H54 (cell line): ENCODE data around the gene MEGF11.

Source experiments
- DNase-seq: peaks from one replicate; pipeline ENCODE4 v3.0.0; 2011; ENCODE audit warnings: low spot score, mixed read lengths; ENCODE audit not compliant: insufficient read length
- FAIRE-seq: peaks from 3 replicates; lab custom pipeline; 2011; peaks lifted over from hg19 to GRCh38; lab: Jason Lieb, UNC
- POLR2A ChIP-seq: IDR thresholded peaks from 2 replicates; pipeline ENCODE4 v1.6.1; 2011; ENCODE audit warnings: low read depth, mild to moderate bottlenecking, low read length

Gene MEGF11

DNA sequence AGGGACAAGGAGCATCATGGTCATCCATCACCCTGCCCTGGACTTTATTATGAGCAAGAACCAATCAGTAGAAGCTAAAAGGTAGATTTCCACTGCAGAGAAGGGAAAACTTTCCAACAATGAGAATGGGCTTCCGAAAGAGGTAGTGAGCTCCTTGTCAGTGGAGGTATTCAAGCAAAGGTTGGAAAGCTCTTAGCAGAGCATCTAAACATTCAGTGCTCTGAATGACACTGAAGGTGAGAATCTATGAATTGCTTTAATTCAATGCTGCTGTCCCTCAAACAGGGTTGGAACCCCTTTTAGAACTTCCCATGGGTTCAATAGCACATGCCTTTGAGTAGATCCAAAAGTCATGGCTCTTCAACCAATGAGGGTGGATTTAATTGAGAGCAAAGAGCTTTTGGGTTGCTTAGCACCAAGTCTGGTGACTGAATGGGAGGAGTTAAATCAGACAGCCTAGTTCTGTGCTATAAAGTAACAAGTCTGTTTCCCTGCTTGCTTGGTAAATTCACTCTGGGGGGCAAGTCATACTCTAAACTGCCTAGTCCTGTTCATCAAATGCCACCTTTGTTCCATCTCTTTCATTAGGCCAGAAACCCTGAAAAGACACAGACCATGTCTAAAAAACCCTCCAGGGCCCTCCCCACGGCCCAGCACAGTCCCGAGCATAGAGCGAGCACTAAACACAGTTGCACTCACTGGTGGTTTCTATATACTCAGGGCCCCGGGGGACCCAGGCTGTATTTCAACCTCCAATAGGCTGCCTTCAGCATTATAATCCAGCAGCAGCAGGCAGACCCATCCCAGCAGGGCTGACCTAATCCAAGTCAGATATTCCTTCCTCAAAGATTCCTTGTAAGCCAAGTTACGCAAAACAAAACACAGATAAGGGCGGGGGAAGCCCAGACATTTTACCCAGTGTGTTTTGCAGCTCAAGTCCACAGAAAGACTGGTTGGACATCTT, 161.2 kb downstream of the MEGF11 start:
- FAIRE-seq (no peak), DNase-seq (no peak)
- TF ChIP-seq POLR2A: no peak

DNA sequence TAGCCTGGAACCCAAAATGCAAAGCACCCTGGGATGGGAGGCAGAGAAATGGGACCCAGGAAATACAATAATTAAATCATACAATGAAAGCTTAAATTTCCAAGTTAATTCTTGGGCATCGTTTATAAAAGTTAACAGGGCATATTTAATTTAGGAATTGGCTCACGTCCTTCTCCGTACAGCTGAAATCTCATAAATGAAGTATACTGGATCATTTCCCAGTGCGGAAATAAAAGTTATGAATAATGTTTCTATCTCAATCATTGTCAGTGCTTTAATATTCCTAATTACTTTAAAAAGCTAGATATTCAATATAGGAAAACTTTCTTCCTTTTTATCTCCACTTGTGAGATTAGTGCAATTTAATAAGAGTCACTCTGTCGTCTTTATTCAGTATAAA, 164.0 kb downstream of the MEGF11 start:
- FAIRE-seq (no peak), DNase-seq (no peak)
- TF ChIP-seq POLR2A: no peak

DNA sequence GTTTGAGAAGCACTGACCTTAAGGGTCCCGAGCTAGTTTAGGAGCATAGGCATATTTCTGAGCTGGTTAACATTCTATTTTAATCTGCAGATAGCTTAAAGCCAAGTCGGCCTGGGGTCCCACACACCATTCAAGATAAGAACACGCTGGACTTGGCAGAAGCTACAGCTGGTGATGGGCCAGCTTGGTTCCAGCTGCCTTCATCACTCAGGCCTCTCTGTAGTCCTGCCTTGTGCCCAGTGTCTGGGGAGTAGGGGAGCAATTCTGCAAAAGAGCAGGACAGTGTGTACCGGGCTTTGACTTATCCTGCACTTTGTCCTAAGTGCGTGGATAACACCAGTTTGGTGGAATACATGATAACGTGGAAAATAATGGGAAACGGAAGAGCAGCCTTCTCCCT, 164.5 kb downstream of the MEGF11 start:
- no peak for TF ChIP-seq POLR2A
- FAIRE-seq: no peak
- DNase-seq: no peak

DNA sequence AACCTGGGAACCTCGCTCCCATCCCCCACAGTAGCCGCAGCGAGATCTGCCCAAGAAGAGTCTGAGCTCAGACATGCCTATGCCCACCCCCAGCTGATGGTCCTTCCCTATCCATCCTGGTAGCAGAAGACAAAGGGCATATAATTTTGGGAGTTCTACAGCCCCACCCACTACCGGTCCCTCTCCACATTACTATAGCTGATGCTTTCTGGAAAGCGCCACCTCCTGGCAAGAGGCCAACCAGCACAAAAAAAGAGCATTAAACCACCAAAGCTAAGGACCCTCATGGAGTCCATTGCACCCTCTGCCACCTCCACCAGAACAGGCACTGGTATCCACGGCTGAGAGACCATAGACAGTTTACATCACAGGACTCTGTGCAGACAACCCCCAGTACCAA, 168.4 kb downstream of the MEGF11 start:
- TF ChIP-seq POLR2A: no peak
- no peak for DNase-seq
- FAIRE-seq: no peak

DNA sequence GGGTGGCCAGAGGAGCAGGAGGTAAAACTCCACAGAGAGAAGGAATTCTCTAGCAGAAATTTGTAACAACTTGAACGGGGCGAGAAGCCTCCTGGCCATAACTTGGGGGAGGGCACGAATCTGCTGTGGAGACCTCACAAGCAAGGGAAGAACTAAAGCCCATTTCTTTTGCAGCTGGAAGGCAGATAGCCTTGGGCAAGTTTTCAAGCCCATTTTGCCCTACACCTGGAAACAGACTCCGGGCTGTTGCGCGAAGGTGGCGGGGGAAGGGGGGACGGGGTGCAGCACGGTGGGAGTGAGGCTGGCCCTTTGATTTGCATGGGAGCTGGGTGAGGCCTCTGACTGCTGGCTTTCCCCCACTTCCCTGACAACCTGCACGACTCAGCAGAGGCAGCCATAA, 168.8 kb downstream of the MEGF11 start:
- DNase-seq (no peak), FAIRE-seq (no peak)
- no peak for TF ChIP-seq POLR2A

DNA sequence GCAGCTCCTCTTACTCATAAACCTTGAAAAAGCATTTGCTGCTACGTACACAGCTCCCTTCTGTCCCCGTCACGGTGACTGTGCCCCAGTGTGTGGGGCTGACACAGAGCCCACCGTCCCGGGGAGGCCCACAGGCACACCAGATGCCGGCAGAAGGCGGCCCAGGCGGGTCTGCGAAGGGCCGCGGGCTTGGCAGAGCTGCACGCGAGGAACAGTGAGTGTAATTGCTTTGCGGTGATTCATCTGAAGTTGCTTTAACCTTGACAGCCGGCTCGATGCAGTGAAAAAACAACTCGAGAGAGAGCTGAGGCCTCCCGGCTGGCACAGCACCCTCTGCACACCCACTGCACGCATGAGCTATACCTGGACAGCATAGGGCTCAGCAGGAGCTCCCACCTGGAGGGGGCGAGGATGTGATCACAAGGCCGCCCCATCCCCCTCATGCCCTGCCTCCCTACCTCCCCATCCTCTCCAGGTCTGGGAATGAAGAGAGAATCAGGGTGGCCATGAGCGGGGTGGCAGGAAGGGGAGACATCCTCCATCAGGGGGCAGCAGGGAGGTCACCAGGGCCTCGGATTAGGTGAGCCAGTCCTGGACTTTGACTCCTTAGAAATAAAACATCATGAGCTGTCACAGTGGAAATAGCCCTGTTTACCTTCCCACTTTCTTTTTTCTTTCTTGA, 172.7 kb downstream of the MEGF11 start:
- FAIRE-seq: no peak
- peak; percentile 60 for DNase-seq

DNA sequence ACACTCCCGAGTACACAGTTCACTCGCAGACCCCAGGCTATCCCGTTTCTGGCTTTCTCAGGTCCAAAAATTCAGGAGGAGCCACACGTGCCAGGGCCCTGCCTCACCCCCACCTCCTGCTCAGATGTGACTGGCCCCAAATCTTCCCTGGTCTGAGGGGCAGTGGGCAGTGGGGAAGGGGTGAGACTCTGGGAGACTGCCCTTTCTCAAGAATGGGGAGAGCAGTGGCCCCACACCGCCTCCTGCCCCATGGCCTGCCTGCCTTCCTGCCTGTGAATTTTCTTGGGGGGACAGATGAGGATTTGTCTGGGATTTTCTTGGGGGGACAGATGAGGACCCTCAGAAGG, 174.6 kb downstream of the MEGF11 start:
- no peak for TF ChIP-seq POLR2A
- no peak for FAIRE-seq
- DNase-seq: no peak

More for the DNA sequence above, 172.7 kb downstream of the MEGF11 start:
- TF ChIP-seq POLR2A: no peak

DNA sequence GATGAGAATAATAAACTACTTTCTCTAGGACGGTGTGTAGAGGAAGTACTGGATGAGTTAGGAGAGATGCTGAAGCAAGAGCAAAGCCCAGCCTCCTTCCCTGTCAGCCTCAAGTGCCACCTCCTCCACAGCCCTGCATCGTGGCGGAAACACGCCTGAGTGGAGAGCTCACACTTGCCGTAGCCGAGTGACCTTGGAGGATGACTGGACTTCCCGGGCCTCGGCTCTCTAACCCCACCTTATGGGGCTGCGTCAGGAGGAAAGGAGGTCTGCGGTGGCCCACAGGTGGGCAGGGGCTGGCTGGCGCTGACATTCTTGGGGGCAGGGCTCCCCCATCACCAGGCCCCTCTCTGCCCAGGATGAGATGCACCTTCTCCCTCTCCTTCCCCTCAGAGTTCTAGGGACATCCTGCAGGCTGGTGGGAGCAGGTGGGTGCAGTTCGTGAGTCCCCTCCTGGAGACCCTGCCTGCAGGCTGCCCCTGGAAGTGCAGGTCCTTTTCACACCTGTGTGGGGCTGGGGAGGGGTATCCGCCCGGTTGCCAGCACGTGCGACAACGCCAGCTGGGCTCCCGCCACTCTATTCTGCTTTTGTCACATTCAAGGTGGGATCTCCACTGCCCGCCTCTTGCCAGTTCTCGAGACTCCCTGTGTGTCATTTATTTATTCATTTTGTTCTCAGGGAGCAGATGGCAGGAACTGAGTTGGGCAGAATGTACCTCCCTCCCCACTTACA, 175.2 kb downstream of the MEGF11 start:
- TF ChIP-seq POLR2A: no peak
- no peak for FAIRE-seq
- no peak for DNase-seq

DNA sequence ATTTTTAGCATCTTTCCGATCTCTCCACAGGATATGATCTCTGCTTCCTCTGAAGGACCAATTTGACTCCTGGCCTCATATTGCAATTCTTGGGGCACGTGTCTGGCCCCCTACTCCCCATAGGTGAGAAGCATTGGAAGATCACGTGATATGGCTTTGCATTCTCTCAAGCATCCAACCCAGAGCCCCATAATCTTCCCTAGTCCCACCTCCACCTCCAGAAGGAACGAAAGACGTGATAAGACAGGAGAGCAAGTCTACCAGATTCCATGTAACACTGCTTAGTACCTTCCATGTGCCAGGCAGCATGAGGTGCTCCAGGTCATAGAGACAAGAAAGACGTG, 176.3 kb downstream of the MEGF11 start:
- DNase-seq: no peak
- no peak for FAIRE-seq

DNA sequence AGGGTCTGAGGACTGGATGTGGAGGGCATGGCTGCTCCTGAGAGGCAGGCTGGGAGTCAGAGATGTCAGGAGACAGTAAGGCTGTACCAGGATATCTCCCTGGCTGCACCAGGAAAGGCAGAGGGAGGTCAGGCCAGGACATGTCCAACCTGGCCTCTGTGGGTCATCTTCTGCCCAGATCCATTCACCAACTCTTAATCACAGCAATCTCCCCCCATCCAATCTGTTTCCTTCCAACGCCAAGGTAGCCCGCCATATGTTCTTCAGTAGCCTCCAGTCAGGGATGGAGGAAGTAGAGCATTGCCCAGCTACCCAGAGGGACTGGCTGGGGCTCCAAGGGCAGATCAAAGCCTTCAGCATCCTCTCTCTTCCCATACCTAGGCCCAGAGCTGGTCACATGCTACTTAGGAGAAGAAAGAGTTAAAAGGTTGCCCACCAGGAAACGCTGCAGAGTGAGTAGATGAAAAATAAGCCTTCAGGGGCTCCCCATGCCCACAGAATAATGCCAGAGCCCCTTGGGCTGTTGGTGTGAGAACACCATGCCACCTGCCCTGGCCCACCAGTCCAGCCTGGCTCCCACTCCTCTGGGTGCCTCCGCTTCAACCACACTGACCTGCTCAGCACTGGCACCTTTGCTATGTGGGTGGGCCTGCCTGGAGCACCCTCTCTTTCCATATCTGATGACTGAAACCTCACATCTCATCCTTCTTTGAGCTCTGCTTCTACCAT, 176.8 kb downstream of the MEGF11 start:
- FAIRE-seq: no peak
- TF ChIP-seq POLR2A: no peak
- DNase-seq: no peak

More for the DNA sequence above, 176.3 kb downstream of the MEGF11 start:
- TF ChIP-seq POLR2A: no peak

DNA sequence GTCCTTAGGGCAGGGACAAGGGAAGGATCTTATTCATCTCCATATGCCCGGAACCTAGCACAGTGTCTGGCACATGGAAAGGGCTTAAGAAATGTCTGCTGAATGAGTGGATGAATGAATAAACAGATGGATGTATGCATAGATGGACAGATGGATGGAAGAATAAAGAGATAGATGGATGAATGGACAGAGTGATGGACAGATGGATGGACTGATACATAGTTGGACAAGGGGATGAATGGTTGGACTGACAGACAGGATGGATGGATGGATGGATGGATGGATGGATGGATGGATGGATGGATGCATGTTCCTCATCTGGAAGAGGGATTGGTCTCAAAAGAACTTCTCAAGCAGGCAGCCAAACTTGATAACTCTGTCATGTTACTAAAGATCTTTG, 177.6 kb downstream of the MEGF11 start:
- DNase-seq (no peak), FAIRE-seq (no peak)
- TF ChIP-seq POLR2A: no peak

DNA sequence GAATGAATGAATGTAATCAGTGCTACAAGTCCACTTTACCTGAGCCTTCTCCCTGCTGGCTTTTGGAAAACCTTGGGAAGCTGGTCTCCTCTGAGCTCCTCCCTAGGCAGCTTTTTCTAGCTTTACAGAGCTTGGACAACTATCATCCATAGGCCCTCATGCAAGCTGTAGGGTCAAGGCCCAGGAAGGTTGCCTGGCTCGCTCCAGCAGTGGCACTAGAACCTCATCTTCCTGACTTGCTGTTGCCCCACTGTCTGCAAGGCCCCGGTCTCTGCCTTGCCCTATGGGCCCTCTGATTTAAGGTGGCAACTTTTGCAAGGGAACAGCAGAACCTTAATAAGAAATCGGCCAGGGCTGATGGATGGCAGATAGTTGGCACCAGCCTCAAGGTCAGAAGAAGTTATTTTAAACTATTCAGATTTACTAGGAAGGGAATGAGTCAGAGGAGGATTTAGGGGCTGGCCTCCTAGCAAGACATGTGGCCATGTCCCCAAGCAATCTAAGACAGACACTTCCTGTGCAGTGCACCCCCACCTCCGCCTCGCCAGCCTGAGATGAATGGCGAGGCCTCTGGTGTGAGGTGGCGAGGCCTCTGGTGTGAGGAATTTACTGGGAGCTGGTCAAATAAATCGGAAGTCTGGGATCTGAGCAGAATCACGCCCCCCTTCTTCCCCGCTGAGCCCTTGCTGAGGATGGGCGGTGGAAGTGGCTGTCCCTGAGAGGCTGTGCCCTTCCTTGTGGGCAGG, 180.8 kb downstream of the MEGF11 start:
- TF ChIP-seq POLR2A: 0 out of 2 replicates have a peak, but pooled peaks have one; percentile 12
- FAIRE-seq (no peak), DNase-seq (no peak)

DNA sequence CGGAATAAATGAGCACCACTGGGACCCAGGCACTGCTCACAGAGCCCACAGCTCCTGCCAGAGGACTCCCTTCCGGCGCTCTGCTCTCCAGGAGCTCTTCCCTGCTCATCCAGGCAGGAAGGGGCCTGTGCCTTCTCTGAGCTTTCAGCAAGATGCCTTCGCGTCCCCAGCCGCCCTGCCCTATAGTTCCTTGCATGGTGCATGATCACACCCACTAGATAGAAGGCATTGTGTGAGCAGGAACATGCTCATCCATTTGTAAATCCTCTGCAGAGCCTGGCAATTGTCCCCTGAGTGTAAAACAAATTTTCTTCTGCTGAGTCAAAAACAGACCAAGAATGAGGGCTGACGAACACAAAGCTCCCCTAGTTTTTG, 181.6 kb downstream of the MEGF11 start:
- FAIRE-seq (no peak), DNase-seq (no peak)
- no peak for TF ChIP-seq POLR2A
